ENCODE results near the gene GLYAT.

GRCh38 chr11:58675334-58676155 is 56.2 kb downstream of the GLYAT start:
- TF ChIP-seq GATA2 (IDR thresholded peaks at IDR 0.05; ENCODE audit: low read depth, low read length): no peak
- no peak for TF ChIP-seq GATA3 (IDR thresholded peaks at IDR 0.05; ENCODE audit: low read depth, low read length)

Data from SH-SY5Y (cell line).